Mucosa of descending colon (tissue), 3 donors: Measurements from ENCODE around the gene PPP1R9A. TPM values are rescaled to one million over a fixed set of nuclear protein-coding genes. Genes with fewer than 3 reads are reported as not detected.

Experiments used
- ATAC-seq: fragments of 200-7000 bp; cut with Tn5 transposase; one replicate; pipeline ENCODE4 v1.9.1; 2020; ENCODE audit warnings: mild to moderate bottlenecking, moderate library complexity
- DNase-seq, 3 donors: peaks; one replicate each; pipeline ENCODE4 v3.0.0-alpha.2; 2020
- H3K36me3 ChIP-seq: fragments of 200-600 bp; one replicate; pipeline ENCODE4 v1.8.0; 2021; ENCODE audit warnings: low read depth, mild to moderate bottlenecking
- H3K4me1 ChIP-seq: fragments of 200-600 bp; one replicate; pipeline ENCODE4 v1.8.0; 2021; ENCODE audit warnings: low read depth, mild to moderate bottlenecking
- H3K4me3 ChIP-seq: fragments of 200-600 bp; one replicate; pipeline ENCODE4 v1.8.0; 2021; ENCODE audit warnings: mild to moderate bottlenecking
- H3K9me3 ChIP-seq: fragments of 200-600 bp; one replicate; pipeline ENCODE4 v1.8.0; 2021; ENCODE audit warnings: mild to moderate bottlenecking
- CTCF ChIP-seq: fragments of 200-600 bp; IDR thresholded peaks from one replicate; pipeline ENCODE4 v1.8.0; 2022; ENCODE audit warnings: antibody characterized with exemption, mild to moderate bottlenecking
- intact Hi-C, 2 donors: fragments of 100-400 bp; cut with DNase I in 1 of 2; cut with micrococcal nuclease in 1 of 2; formaldehyde crosslinking; loops; one replicate each; pipeline versions ENCODE4 v1.11.0 to v1.11.1; 2022; cut with DNase I, micrococcal nuclease
- total RNA-seq, 3 donors: library from RNA; stranded (reverse); fragmentation: NEBNext Ultra II Directional in 2 of 3; extraction: Animal tissue kit (Norgen Biotek cat#: 25700) in 2 of 3; gene quantifications; one replicate each; pipeline versions ENCODE4 v1.2.1 to v1.2.4, GENCODE V29; 2021 to 2023
- donor health status: DM: no; HTN: no; CAD: no; lungs with moderate emphysema.
- donor health status: DM: no; HTN: no; CAD: no.
- donor health status: DM: no; HTN: yes; CAD: no.

The PPP1R9A gene
- total RNA-seq, 3 donors from 2014 or later, result 17.8 to 48.9 (median 30.8) TPM

GRCh38 chr7:95066737-95067530 is 159.5 kb downstream of the PPP1R9A start:
- DNase-seq, result no peak
- no peak for TF ChIP-seq CTCF
- peak; percentile 34 for ATAC-seq
- intact Hi-C loops, result no loop called here
- no peaks in the 10 kb centered on the region for H3K9me3 ChIP-seq
- H3K36me3 ChIP-seq, result no peaks in the 10 kb centered on the region
- peaks cover 3% of the 10 kb centered on the region for H3K4me1 ChIP-seq
- no peak overlapping the region for H3K4me3 ChIP-seq

- no peak for ATAC-seq
- H3K9me3 ChIP-seq, result no peaks in the 10 kb centered on the region
- DNase-seq, result no peak
- no peak overlapping the region for H3K4me3 ChIP-seq
- no peak for TF ChIP-seq CTCF
- no peaks in the 10 kb centered on the region for H3K36me3 ChIP-seq
- intact Hi-C loops, result no loop called here
- no peaks in the 10 kb centered on the region for H3K4me1 ChIP-seq
Observed at GRCh38 chr7:95088536-95089215, 181.3 kb downstream of the PPP1R9A start.

GRCh38 chr7:95089414-95090315 is 182.3 kb downstream of the PPP1R9A start:
- no peak overlapping the region for H3K4me3 ChIP-seq
- H3K36me3 ChIP-seq, result no peaks in the 10 kb centered on the region
- no peaks in the 10 kb centered on the region for H3K4me1 ChIP-seq
- no peaks in the 10 kb centered on the region for H3K9me3 ChIP-seq
- intact Hi-C loops, result no loop called here
- no peak for TF ChIP-seq CTCF
- DNase-seq (no peak), ATAC-seq (no peak)

- no peak for TF ChIP-seq CTCF
- intact Hi-C loops, result no loop called here
- ATAC-seq, result no peak
- Histone ChIP-seq H3K9me3 (no peaks in the 10 kb centered on the region), H3K4me1 (no peaks in the 10 kb centered on the region), H3K36me3 (no peaks in the 10 kb centered on the region), H3K4me3 (no peak overlapping the region)
- no peak for DNase-seq
Observed at GRCh38 chr7:95092324-95092723, 184.9 kb downstream of the PPP1R9A start.

GRCh38 chr7:95095259-95095965 is 188.0 kb downstream of the PPP1R9A start:
- ATAC-seq (no peak), DNase-seq (no peak)
- Histone ChIP-seq H3K9me3 (no peaks in the 10 kb centered on the region), H3K36me3 (no peaks in the 10 kb centered on the region), H3K4me3 (no peak overlapping the region), H3K4me1 (no peaks in the 10 kb centered on the region)
- TF ChIP-seq CTCF, result no peak
- intact Hi-C loops, result no loop called here
